NCI-H446 treated with DMSO at 0.1 percent for 48 hours (cell line): ENCODE measurements around the gene ZNF214.
"Not testable (repeated sequence)": the region's sequence is repeated elsewhere in the genome, so short reads cannot be mapped to it uniquely, and the experiment has no call there.

Experiments used
- DNase-seq: peaks from one replicate; lab custom pipeline; 2025; lab: John Stamatoyannopoulos, UW

Gene ZNF214

GRCh38 chr11:6988506-6988905 is 31.6 kb downstream of the ZNF214 start:
- no peak for DNase-seq

GRCh38 chr11:6986487-6986886 is 33.7 kb downstream of the ZNF214 start:
- DNase-seq = no peak

- DNase-seq = no peak
These were observed 40.8 kb downstream of the ZNF214 start for GRCh38 chr11:6979365-6979764.

- not testable (repeated sequence) for DNase-seq
These were observed 50.3 kb downstream of the ZNF214 start for GRCh38 chr11:6969854-6970253.

- DNase-seq = no peak
These were observed 51.3 kb downstream of the ZNF214 start for GRCh38 chr11:6968816-6969215.

- no peak for DNase-seq
These were observed 57.5 kb downstream of the ZNF214 start for GRCh38 chr11:6962673-6963072.

- DNase-seq = no peak
These were observed 58.0 kb downstream of the ZNF214 start for GRCh38 chr11:6962141-6962540.

GRCh38 chr11:6954248-6954647 is 65.9 kb downstream of the ZNF214 start:
- DNase-seq = not testable (repeated sequence)
